Panc1 (cell line): ENCODE results near the gene TJP3. TPM values are rescaled to one million over a fixed set of nuclear protein-coding genes. Genes with fewer than 3 reads are reported as not detected.

Experiments
- ATAC-seq: fragments of 200-7000 bp; cut with Tn5 transposase; 2 replicates; pipeline ENCODE4 v1.9.1; 2020; ENCODE audit warnings: mild to moderate bottlenecking, moderate library complexity
- BruUV-seq: library from RNA; stranded (reverse); fragments of 400-500 nt; replicated peaks from 2 replicates; lab custom pipeline; 2021; lab: Mats Ljungman, UMichigan
- CTCF ChIA-PET: fragments of 300-600 bp; sonication (Branson Sonifier 250); formaldehyde crosslinking; loops from one replicate; lab custom pipeline; 2022; ENCODE audit warnings: antibody characterized with exemption; lab: Charles Lee
- POLR2A ChIA-PET: fragments of 300-600 bp; sonication (Branson Sonifier 250); formaldehyde crosslinking; loops from one replicate; lab custom pipeline; 2022; ENCODE audit warnings: antibody characterized with exemption; lab: Charles Lee
- DNase-seq: peaks from one replicate; pipeline ENCODE4 v3.0.0-alpha.2; 2010; ENCODE audit warnings: low read depth, low spot score
- H3K27ac ChIP-seq: 2 replicates; pipeline ENCODE4 v1.5.1; 2011; ENCODE audit warnings: mild to moderate bottlenecking, low read length, inconsistent platforms
- H3K27me3 ChIP-seq: fragments of 200-500 bp; sonication (Bioruptor generic); 2 replicates; pipeline ENCODE4 v1.6.0; 2014; ENCODE audit warnings: low read length, inconsistent platforms; ENCODE audit not compliant: control insufficient read depth, insufficient read depth
- H3K36me3 ChIP-seq: fragments of 200-500 bp; sonication (Bioruptor generic); 2 replicates; pipeline ENCODE4 v1.5.1; 2014; ENCODE audit warnings: inconsistent platforms, mild to moderate bottlenecking, low read length, moderate library complexity; ENCODE audit not compliant: control insufficient read depth, insufficient read depth
- H3K4me1 ChIP-seq: 2 replicates; pipeline ENCODE4 v1.5.1; 2011; ENCODE audit warnings: inconsistent platforms, mild to moderate bottlenecking, low read length, moderate library complexity; ENCODE audit not compliant: control insufficient read depth, insufficient read depth
- H3K4me3 ChIP-seq, 2 experiments: 2 replicates each; pipeline ENCODE4 v1.5.1; 2011 to 2012; ENCODE audit warnings: low read depth in 2 of 2, low read length in 2 of 2, mild to moderate bottlenecking in 2 of 2, inconsistent platforms in 1 of 2, moderate library complexity in 1 of 2
- H3K9me3 ChIP-seq: fragments of 200-500 bp; sonication (Bioruptor generic); 2 replicates; pipeline ENCODE4 v1.5.1; 2014; ENCODE audit warnings: low read depth, mild to moderate bottlenecking, inconsistent platforms, low read length, moderate library complexity; ENCODE audit not compliant: control insufficient read depth, insufficient read depth
- POLR2AphosphoS5 ChIP-seq: IDR thresholded peaks from 2 replicates; pipeline ENCODE4 v1.6.1; 2012; ENCODE audit warnings: mild to moderate bottlenecking, low read depth, low read length, moderate library complexity
- SIN3A ChIP-seq: IDR thresholded peaks from 2 replicates; pipeline ENCODE4 v1.6.1; 2012; ENCODE audit warnings: low read depth, mild to moderate bottlenecking, low read length, moderate library complexity, borderline replicate concordance; ENCODE audit not compliant: insufficient read depth
- TCF7L2 ChIP-seq: IDR thresholded peaks from 2 replicates; pipeline ENCODE4 v1.6.1; 2011; ENCODE audit warnings: mild to moderate bottlenecking, low read depth, low read length, inconsistent platforms
- in situ Hi-C: cut with HindIII; loops from 2 replicates; pipeline ENCODE4 v1.10.0; 2016; ENCODE audit warnings: low sequenced_read_pairs, low pct_unique_long_range_greater_than_20kb
- intact Hi-C: fragments of 100-400 bp; cut with micrococcal nuclease; formaldehyde crosslinking; loops from one replicate; pipeline ENCODE4 v1.10.0; 2022; ENCODE audit not compliant: unreplicated experiment
- total RNA-seq: library from RNA; stranded (reverse); gene quantifications from one replicate; pipeline ENCODE4 v1.2.1, GENCODE V29; 2021; ENCODE audit not compliant: unreplicated experiment
- TF ChIP-seq, protein P1 (sequence below), 2 experiments: IDR thresholded peaks; 2 replicates each; pipeline ENCODE4 v1.6.1; 2011 to 2012; ENCODE audit warnings: low read depth in 2 of 2, control low read depth in 1 of 2, low read length in 1 of 2, mild to moderate bottlenecking in 1 of 2, moderate library complexity in 1 of 2; ENCODE audit not compliant: insufficient read depth in 1 of 2
- TF ChIP-seq, protein P2 (sequence below): fragments of 450-650 bp; IDR thresholded peaks from 2 replicates; pipeline ENCODE4 v1.5.1; 2017; ENCODE audit warnings: mild to moderate bottlenecking

Gene TJP3
- total RNA-seq, 1 experiment from 2014 or later = 2.7 TPM

DNA sequence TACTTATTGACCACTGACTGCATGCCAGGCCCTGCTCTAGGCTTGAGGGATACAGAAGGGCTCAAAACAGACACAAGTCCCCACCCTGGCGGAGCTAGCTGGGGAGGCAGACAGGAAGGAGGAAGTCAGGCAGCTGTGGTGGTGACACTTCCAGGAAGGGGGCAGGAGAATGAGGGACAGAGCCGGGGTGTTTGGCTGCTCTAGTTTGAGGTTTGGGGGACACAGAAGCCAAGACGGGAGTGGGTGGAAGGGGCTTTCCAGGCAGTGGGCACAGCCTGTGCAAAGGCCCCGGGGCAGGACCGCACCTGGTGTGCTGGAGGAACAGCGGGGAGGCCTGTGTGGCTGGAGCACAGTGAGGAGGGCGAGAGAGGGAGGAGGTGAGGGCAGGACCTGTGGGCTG lies 58.3 kb downstream of the TJP3 start:
- BruUV-seq = no TSS peak
- CTCF ChIA-PET = no interaction called here

DNA sequence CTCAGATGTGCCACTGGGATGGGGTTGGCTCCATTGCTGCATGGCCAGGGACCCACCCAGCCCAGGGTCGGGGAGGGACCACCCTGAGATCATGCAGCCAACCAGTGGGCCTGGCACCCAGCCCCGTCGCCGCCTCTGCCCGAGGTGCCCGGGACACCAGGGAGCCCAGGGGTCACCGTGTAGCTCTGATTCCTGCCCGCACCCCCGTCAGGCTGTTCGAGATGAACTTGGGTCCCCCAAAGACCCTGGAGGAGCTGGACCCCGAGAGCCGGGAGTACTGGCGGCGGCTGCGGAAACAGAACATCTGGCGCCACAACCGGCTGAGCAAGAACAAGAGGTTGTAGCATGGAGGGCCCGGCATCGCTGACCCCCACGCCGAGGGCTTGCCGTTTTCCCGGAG lies 58.9 kb downstream of the TJP3 start:
- ChIA-PET POLR2A (no interaction called here), CTCF (no interaction called here)
- Histone ChIP-seq H3K9me3 (no peaks in the 10 kb centered on the region), H3K36me3 (no peaks in the 10 kb centered on the region), H3K4me3 (no peak overlapping the region), H3K27me3 (no peaks in the 10 kb centered on the region), H3K27ac (no peak overlapping the region), H3K4me1 (peaks cover 4% of the 10 kb centered on the region)
- no peak for TF ChIP-seq TCF7L2
- TF ChIP-seq POLR2AphosphoS5 = no peak
- TF ChIP-seq, protein P1, sequence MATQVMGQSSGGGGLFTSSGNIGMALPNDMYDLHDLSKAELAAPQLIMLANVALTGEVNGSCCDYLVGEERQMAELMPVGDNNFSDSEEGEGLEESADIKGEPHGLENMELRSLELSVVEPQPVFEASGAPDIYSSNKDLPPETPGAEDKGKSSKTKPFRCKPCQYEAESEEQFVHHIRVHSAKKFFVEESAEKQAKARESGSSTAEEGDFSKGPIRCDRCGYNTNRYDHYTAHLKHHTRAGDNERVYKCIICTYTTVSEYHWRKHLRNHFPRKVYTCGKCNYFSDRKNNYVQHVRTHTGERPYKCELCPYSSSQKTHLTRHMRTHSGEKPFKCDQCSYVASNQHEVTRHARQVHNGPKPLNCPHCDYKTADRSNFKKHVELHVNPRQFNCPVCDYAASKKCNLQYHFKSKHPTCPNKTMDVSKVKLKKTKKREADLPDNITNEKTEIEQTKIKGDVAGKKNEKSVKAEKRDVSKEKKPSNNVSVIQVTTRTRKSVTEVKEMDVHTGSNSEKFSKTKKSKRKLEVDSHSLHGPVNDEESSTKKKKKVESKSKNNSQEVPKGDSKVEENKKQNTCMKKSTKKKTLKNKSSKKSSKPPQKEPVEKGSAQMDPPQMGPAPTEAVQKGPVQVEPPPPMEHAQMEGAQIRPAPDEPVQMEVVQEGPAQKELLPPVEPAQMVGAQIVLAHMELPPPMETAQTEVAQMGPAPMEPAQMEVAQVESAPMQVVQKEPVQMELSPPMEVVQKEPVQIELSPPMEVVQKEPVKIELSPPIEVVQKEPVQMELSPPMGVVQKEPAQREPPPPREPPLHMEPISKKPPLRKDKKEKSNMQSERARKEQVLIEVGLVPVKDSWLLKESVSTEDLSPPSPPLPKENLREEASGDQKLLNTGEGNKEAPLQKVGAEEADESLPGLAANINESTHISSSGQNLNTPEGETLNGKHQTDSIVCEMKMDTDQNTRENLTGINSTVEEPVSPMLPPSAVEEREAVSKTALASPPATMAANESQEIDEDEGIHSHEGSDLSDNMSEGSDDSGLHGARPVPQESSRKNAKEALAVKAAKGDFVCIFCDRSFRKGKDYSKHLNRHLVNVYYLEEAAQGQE (IDR thresholded peaks at IDR 0.05; ENCODE audit: insufficient read depth in 1 of 2, low read depth in 2 of 2, low read length in 1 of 2) = no peak
- TF ChIP-seq SIN3A = no peak
- TF ChIP-seq, protein P2, sequence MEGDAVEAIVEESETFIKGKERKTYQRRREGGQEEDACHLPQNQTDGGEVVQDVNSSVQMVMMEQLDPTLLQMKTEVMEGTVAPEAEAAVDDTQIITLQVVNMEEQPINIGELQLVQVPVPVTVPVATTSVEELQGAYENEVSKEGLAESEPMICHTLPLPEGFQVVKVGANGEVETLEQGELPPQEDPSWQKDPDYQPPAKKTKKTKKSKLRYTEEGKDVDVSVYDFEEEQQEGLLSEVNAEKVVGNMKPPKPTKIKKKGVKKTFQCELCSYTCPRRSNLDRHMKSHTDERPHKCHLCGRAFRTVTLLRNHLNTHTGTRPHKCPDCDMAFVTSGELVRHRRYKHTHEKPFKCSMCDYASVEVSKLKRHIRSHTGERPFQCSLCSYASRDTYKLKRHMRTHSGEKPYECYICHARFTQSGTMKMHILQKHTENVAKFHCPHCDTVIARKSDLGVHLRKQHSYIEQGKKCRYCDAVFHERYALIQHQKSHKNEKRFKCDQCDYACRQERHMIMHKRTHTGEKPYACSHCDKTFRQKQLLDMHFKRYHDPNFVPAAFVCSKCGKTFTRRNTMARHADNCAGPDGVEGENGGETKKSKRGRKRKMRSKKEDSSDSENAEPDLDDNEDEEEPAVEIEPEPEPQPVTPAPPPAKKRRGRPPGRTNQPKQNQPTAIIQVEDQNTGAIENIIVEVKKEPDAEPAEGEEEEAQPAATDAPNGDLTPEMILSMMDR = no peak
- no TSS peak for BruUV-seq
- in situ Hi-C loops (no loop called here), intact Hi-C loops (no loop called here)
- no peak for ATAC-seq
- DNase-seq = no peak

More for the DNA sequence above, 58.3 kb downstream of the TJP3 start:
- no peak overlapping the region for H3K27ac ChIP-seq
- in situ Hi-C loops = no loop called here
- TF ChIP-seq TCF7L2 (no peak), POLR2AphosphoS5 (no peak), SIN3A (no peak)
- TF ChIP-seq, protein P1 (IDR thresholded peaks at IDR 0.05; ENCODE audit: insufficient read depth in 1 of 2, low read depth in 2 of 2, low read length in 1 of 2) = no peak
- TF ChIP-seq, protein P2 = no peak
- H3K4me3 ChIP-seq = no peak overlapping the region
- no peaks in the 10 kb centered on the region for H3K36me3 ChIP-seq
- H3K27me3 ChIP-seq = no peaks in the 10 kb centered on the region
- ATAC-seq (no peak), DNase-seq (no peak)
- intact Hi-C loops = no loop called here
- H3K4me1 ChIP-seq = peaks cover 6% of the 10 kb centered on the region
- POLR2A ChIA-PET = no interaction called here
- H3K9me3 ChIP-seq = no peaks in the 10 kb centered on the region
